Rectal smooth muscle tissue (tissue), 1 donor: ENCODE data around the gene ZNF618.

Experiments used
- H3K27ac ChIP-seq: one replicate; pipeline ENCODE4 v1.7.0; 2013; ENCODE audit warnings: low read depth, low read length, inconsistent platforms
- H3K27me3 ChIP-seq: one replicate; pipeline ENCODE4 v1.7.0; 2013; ENCODE audit warnings: low read length; ENCODE audit not compliant: control insufficient read depth, insufficient read depth
- H3K36me3 ChIP-seq: one replicate; pipeline ENCODE4 v1.7.0; 2013; ENCODE audit warnings: low read length; ENCODE audit not compliant: control insufficient read depth, insufficient read depth
- H3K4me1 ChIP-seq: one replicate; pipeline ENCODE4 v1.7.0; 2013; ENCODE audit warnings: low read length; ENCODE audit not compliant: control insufficient read depth, insufficient read depth
- H3K4me3 ChIP-seq: one replicate; pipeline ENCODE4 v1.7.0; 2013; ENCODE audit warnings: low read length
- H3K9ac ChIP-seq: one replicate; pipeline ENCODE4 v1.7.0; 2013; ENCODE audit warnings: low read length

The ZNF618 gene

GRCh38 chr9:114048533-114049415 lies 172.7 kb downstream of the ZNF618 start:
- no peak overlapping the region for H3K9ac ChIP-seq
- H3K36me3 ChIP-seq = peaks cover 9% of the 10 kb centered on the region
- H3K27ac ChIP-seq = no peak overlapping the region
- no peaks in the 10 kb centered on the region for H3K27me3 ChIP-seq
- H3K4me1 ChIP-seq = no peaks in the 10 kb centered on the region
- H3K4me3 ChIP-seq = no peak overlapping the region

GRCh38 chr9:114049441-114050225 lies 173.5 kb downstream of the ZNF618 start:
- no peak overlapping the region for H3K9ac ChIP-seq
- H3K27ac ChIP-seq = no peak overlapping the region
- peaks cover 9% of the 10 kb centered on the region for H3K36me3 ChIP-seq
- H3K4me1 ChIP-seq = no peaks in the 10 kb centered on the region
- H3K4me3 ChIP-seq = no peak overlapping the region
- H3K27me3 ChIP-seq = no peaks in the 10 kb centered on the region

GRCh38 chr9:114050226-114050568 lies 174.1 kb downstream of the ZNF618 start:
- H3K9ac ChIP-seq = no peak overlapping the region
- no peaks in the 10 kb centered on the region for H3K27me3 ChIP-seq
- no peak overlapping the region for H3K27ac ChIP-seq
- no peaks in the 10 kb centered on the region for H3K4me1 ChIP-seq
- no peak overlapping the region for H3K4me3 ChIP-seq
- peaks cover 9% of the 10 kb centered on the region for H3K36me3 ChIP-seq

- no peaks in the 10 kb centered on the region for H3K27me3 ChIP-seq
- no peak overlapping the region for H3K4me3 ChIP-seq
- H3K9ac ChIP-seq = no peak overlapping the region
- no peaks in the 10 kb centered on the region for H3K4me1 ChIP-seq
- H3K36me3 ChIP-seq = peaks cover 9% of the 10 kb centered on the region
- no peak overlapping the region for H3K27ac ChIP-seq
Measured at GRCh38 chr9:114050646-114051045, 174.5 kb downstream of the ZNF618 start.

- H3K9ac ChIP-seq = no peak overlapping the region
- H3K36me3 ChIP-seq = peaks cover 9% of the 10 kb centered on the region
- no peak overlapping the region for H3K27ac ChIP-seq
- H3K27me3 ChIP-seq = no peaks in the 10 kb centered on the region
- H3K4me3 ChIP-seq = no peak overlapping the region
- H3K4me1 ChIP-seq = no peaks in the 10 kb centered on the region
Measured at GRCh38 chr9:114051281-114051680, 175.2 kb downstream of the ZNF618 start.

- Histone ChIP-seq H3K9ac (no peak overlapping the region), H3K27ac (no peak overlapping the region), H3K4me1 (no peaks in the 10 kb centered on the region), H3K27me3 (no peaks in the 10 kb centered on the region), H3K4me3 (no peak overlapping the region), H3K36me3 (peaks cover 9% of the 10 kb centered on the region)
Measured at GRCh38 chr9:114051706-114052105, 175.6 kb downstream of the ZNF618 start.

- Histone ChIP-seq H3K27ac (no peak overlapping the region), H3K36me3 (peaks cover 9% of the 10 kb centered on the region), H3K9ac (no peak overlapping the region), H3K27me3 (no peaks in the 10 kb centered on the region), H3K4me3 (no peak overlapping the region), H3K4me1 (no peaks in the 10 kb centered on the region)
Measured at GRCh38 chr9:114053246-114054005, 177.3 kb downstream of the ZNF618 start.

GRCh38 chr9:114054191-114054690 lies 178.1 kb downstream of the ZNF618 start:
- Histone ChIP-seq H3K4me3 (no peak overlapping the region), H3K9ac (no peak overlapping the region), H3K27me3 (no peaks in the 10 kb centered on the region), H3K36me3 (peaks cover under 1% of the 10 kb centered on the region), H3K27ac (no peak overlapping the region), H3K4me1 (no peaks in the 10 kb centered on the region)

- no peaks in the 10 kb centered on the region for H3K27me3 ChIP-seq
- no peaks in the 10 kb centered on the region for H3K4me1 ChIP-seq
- no peak overlapping the region for H3K4me3 ChIP-seq
- H3K9ac ChIP-seq = no peak overlapping the region
- H3K36me3 ChIP-seq = no peaks in the 10 kb centered on the region
- H3K27ac ChIP-seq = no peak overlapping the region
Measured at GRCh38 chr9:114055061-114055460, 179.0 kb downstream of the ZNF618 start.

- Histone ChIP-seq H3K9ac (no peak overlapping the region), H3K4me1 (no peaks in the 10 kb centered on the region), H3K27ac (no peak overlapping the region), H3K4me3 (no peak overlapping the region), H3K36me3 (no peaks in the 10 kb centered on the region), H3K27me3 (no peaks in the 10 kb centered on the region)
Measured at GRCh38 chr9:114055894-114056293, 179.8 kb downstream of the ZNF618 start.

GRCh38 chr9:114056527-114056926 lies 180.4 kb downstream of the ZNF618 start:
- Histone ChIP-seq H3K27ac (no peak overlapping the region), H3K27me3 (no peaks in the 10 kb centered on the region), H3K36me3 (no peaks in the 10 kb centered on the region), H3K4me3 (no peak overlapping the region), H3K9ac (no peak overlapping the region), H3K4me1 (no peaks in the 10 kb centered on the region)
